Epithelial cell of esophagus (primary cell): ENCODE results near the gene AGAP3.

Experiments
- DNase-seq: peaks from one replicate; pipeline ENCODE4 v3.0.0; 2010; ENCODE audit warnings: low read depth
- H3K4me3 ChIP-seq: 2 replicates; pipeline ENCODE4 v1.5.1; 2011; ENCODE audit warnings: mild to moderate bottlenecking, low read length, control low read depth
- TF ChIP-seq, protein P1 (sequence below): IDR thresholded peaks from 2 replicates; pipeline ENCODE4 v1.5.1; 2011; ENCODE audit warnings: low read depth, mild to moderate bottlenecking, low read length, control low read depth, inconsistent platforms; ENCODE audit not compliant: insufficient read depth; ENCODE audit errors: missing control alignments

AGAP3 gene

DNA sequence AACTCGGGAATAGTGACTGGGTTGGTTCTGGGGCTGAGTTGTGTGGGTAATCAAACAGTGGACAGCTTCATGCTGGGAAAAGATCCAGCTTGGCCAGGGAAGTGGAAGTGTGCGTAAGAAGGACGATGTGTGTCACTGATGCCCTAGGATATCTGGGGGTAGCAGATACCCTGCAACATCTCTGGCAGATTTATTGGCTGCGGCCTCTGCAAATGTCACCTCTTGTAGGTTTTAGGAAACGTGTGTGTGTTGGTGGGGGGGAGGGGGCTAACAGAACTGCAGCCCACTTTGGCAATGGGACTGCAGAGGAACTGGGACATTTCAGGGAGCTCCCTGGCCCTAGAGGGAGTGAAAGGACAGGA, 965 bp upstream of the AGAP3 start:
- TF ChIP-seq, protein P1, sequence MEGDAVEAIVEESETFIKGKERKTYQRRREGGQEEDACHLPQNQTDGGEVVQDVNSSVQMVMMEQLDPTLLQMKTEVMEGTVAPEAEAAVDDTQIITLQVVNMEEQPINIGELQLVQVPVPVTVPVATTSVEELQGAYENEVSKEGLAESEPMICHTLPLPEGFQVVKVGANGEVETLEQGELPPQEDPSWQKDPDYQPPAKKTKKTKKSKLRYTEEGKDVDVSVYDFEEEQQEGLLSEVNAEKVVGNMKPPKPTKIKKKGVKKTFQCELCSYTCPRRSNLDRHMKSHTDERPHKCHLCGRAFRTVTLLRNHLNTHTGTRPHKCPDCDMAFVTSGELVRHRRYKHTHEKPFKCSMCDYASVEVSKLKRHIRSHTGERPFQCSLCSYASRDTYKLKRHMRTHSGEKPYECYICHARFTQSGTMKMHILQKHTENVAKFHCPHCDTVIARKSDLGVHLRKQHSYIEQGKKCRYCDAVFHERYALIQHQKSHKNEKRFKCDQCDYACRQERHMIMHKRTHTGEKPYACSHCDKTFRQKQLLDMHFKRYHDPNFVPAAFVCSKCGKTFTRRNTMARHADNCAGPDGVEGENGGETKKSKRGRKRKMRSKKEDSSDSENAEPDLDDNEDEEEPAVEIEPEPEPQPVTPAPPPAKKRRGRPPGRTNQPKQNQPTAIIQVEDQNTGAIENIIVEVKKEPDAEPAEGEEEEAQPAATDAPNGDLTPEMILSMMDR = no peak
- no peak overlapping the region for H3K4me3 ChIP-seq
- DNase-seq = no peak

DNA sequence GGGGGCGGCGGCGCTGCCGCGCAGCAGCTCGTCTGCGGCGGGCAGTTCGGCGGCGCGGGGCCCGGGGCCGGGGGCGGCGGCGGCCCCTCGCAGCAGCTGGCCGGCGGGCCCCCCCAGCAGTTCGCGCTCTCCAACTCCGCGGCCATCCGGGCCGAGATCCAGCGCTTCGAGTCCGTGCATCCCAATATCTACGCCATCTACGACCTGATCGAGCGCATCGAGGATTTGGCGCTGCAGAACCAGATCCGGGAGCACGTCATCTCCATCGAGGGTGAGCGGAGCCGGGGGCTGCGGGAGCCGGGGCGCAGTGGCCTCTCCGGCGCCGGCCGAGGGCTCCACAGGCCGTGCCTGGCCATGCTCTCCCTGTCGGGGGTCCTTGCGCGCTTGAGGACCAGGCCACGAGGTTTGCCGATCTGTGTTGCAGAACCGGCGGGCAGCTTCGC, 548 bp downstream of the AGAP3 start:
- peak overlapping the region; percentile 72 for H3K4me3 ChIP-seq
- TF ChIP-seq, protein P1 = no peak
- DNase-seq = peak; percentile 52

DNA sequence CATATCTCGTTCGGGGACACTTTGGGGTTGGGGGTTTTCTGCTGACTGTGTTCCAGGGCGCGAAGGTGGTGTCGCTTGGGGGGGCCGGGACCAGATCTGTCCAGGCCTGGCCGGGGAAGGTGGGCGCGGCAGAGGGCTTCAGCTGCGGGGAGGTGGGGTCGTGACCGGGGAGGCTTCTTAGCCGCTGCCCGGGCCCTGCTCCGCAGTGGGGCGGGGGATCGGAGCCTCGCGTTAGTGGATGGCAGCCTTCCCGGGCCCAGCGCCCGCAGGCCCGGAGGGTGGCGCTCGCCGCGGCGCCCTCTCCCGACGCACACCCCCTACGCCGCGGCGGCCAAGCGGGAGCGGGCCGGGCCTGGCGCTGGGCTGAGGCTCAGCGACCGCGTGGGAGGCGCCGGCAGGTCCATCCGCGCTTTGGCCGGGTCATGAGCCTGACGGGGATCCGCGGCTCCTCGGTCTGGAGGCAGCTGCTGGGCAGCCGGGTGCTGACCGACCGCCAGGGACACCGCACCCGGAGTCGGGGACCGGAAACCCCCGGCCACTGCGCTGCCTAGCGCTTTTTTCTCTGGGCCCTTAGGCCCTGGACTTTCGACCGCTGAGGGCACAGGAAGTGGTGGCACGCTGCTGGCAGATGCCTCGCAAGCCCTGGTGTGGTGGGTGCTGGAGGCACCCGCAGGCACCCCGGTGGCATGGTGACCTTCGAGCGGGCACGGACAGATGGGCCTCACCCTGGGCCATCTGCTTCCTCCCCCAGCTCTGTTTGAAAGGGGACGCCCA, 1.2 kb downstream of the AGAP3 start:
- TF ChIP-seq, protein P1 = no peak
- H3K4me3 ChIP-seq = peak overlapping the region; percentile 72
- DNase-seq = peak; percentile 68

DNA sequence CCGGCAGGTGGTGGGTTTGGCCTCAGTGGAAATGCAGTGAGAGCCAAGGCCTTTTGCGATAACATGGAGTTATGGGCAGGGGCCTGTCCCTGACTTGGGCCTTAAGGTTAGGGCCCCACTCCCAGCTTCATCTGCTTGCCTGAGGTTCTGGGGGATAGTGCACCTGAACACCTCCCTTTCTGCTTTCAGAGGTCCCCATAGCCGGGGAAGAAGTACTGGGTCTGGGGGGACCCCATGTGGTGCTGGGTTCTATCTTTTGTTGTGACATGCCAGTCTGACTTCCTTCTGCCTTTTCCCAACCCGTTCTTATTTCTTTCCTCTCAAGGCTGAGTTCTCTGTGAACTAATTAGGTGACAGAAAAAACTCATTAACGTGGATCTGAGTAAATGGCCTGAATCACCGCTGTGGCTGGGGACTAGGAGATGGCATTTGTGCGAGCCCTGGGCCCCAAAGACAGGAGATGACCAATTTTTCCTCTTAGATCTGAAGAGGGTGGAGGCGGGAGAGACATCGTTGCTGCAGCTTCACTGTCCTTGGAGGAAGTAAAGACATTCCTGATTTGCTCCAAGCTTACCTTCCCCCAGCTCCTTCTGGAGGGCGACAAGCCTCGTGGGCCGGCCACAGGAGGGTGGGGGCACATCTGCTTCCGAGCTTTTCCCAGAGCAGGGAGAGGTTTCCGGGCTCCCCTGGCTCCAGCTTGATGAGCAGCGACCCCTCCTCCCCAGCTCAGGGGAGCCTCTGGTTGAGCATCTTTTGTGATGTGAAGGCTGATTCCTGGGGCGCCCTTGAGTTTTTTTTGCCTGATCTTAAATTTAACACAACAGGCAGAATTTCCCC, 2.0 kb downstream of the AGAP3 start:
- TF ChIP-seq, protein P1 = no peak
- peak overlapping the region; percentile 72 for H3K4me3 ChIP-seq
- DNase-seq = no peak

DNA sequence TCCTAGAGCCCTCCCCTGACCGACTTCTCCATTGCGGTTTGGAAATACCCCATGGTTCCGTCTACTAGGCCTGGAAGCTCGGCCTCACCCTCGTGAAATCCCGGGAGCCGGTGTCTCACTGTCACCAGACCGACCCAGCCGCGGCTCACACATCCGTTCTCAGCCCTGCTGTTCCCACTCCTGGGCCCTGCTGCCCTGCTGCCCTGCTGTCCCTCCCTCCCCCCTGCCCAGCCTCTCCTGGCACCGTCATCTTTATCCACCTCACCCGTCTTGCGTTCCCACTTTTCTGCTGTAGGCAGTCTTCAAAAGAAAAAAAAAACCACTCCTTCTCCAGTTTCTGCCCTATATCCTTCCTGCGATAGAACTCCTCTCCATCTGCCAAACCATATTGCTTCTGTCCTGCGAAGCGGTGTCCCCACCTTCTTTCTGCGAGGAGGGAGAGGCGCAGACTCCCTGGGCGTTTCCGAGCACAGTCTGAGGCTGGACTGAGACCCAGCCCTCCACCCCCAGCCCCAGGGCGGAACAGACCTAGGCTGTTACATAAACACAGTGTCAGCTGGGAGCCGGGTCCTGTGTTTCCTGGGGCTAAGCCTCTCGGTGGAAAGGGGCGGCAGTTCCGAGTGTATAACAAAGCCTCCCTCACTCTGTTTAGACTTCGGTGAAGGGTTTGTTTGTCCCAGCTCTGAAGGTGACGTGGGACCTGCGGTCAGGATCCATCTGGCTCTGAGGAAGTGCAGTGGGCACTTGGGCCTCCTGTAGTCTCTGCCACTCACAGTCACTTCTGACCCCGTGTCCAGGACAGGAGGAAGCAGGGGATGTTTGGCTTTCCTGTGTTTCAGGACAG, 2.8 kb downstream of the AGAP3 start:
- H3K4me3 ChIP-seq = peak overlapping the region; percentile 72
- TF ChIP-seq, protein P1 = no peak
- DNase-seq = peak; percentile 59

DNA sequence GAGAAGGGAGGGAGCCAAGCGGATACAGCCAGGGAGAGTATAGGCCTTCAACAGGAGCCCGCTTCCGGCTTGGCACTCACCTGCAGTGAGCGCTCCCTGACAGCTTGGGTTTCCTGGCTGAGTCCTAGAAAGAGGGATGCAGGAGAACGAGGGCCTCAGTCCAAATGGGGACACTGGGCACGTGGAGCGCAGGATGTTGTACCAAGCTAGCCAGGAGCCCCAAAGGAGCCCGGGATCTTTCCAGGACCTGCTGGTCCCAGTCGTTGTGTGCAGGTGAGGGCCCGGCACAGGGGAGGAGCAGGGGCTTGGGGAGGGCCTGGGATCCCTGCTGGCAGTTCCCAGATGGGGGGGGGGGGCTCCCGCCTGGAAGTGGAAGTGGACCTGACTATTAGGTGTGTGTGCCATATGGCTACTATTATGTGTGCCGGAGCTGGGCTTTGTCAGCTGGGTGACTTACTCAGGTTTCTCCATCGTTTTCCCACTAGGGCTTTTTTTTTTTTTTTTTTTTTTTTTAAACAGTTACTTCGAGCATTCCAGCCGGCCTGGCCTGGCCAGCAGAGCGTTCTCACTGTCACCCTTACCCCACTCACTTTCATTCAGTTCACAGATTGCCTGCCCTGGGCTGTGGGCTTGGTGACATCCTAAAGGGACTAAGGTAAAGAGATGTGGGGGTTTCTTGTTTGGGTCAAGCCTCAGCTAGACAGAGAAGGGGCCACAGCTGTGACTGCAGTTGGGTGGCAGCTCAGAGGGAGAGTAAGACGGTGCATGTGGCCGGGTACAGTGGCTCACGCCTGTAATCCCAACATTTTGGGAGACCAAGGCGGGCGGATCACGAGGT, 3.8 kb downstream of the AGAP3 start:
- DNase-seq = no peak
- TF ChIP-seq, protein P1 = no peak
- H3K4me3 ChIP-seq = no peak overlapping the region
